GM12878 (cell line): ENCODE results near the gene TBXT. TPM values are rescaled to one million over a fixed set of nuclear protein-coding genes. Genes with fewer than 3 reads are reported as not detected.

Experiments used
- CBX5 ChIP-seq: sonication (generic); IDR thresholded peaks from 2 replicates; pipeline ENCODE4 v1.6.1; 2016; ENCODE audit warnings: low read depth, moderate library complexity, mild to moderate bottlenecking, inconsistent platforms
- CHD1 ChIP-seq: IDR thresholded peaks from 2 replicates; pipeline ENCODE4 v1.6.1; 2012; ENCODE audit warnings: low read depth, low read length, improper control_type of control experiment
- PAX5 ChIP-seq: IDR thresholded peaks from 2 replicates; pipeline ENCODE4 v1.6.1; 2011; ENCODE audit warnings: low read depth, low read length, borderline replicate concordance
- STAT3 ChIP-seq: IDR thresholded peaks from 2 replicates; pipeline ENCODE4 v1.6.1; 2011; ENCODE audit warnings: low read depth, low read length, improper control_type of control experiment
- polyA plus RNA-seq, 11 experiments: library from polyadenylated mRNA; depleted of rRNA in 4 of 11; unstranded in 6 of 11; stranded (reverse) in 5 of 11; fragments of >200 nt; fragmentation: Nextera tagmentation in 4 of 11; fragmentation: Illumina TruSeq in 1 of 11; extraction: Ambion mirVana in 4 of 11; extraction: Trizol in 1 of 11; gene quantifications; 1 replicate in 1 of 11; 2 replicates in 10 of 11; pipeline versions ENCODE4 v1.2.1 to v1.2.3, GENCODE V29; 2011 to 2016; ENCODE audit warnings: inconsistent platforms in 2 of 11, missing spikeins in 2 of 11, low read depth in 1 of 11
- total RNA-seq, 4 experiments: library from RNA; depleted of rRNA in 3 of 4; stranded (reverse); fragments of >200 nt in 3 of 4; fragmentation: Illumina TruSeq in 1 of 4; extraction: Trizol in 1 of 4; gene quantifications; 2 replicates each; pipeline versions ENCODE4 v1.2.1 to v1.2.3, GENCODE V29; 2013 to 2021
- TF ChIP-seq, protein P1 (sequence below): fragments of 450-650 bp; conservative IDR thresholded peaks from 2 replicates; pipeline ENCODE4 v1.6.1; 2017; ENCODE audit warnings: mild to moderate bottlenecking, moderate library complexity
- TF ChIP-seq, protein P2 (sequence below): IDR thresholded peaks from 2 replicates; pipeline ENCODE4 v1.6.1; 2012; ENCODE audit warnings: improper control_type of control experiment, low read depth, low read length; ENCODE audit not compliant: insufficient replicate concordance

Gene TBXT
- total and polyA plus RNA-seq, 10 of the 15 experiments (the other 5 are each of a cell fraction or from before 2014, with no cell fraction given), result 0.06 to 2.5 TPM; not detected in 8

DNA sequence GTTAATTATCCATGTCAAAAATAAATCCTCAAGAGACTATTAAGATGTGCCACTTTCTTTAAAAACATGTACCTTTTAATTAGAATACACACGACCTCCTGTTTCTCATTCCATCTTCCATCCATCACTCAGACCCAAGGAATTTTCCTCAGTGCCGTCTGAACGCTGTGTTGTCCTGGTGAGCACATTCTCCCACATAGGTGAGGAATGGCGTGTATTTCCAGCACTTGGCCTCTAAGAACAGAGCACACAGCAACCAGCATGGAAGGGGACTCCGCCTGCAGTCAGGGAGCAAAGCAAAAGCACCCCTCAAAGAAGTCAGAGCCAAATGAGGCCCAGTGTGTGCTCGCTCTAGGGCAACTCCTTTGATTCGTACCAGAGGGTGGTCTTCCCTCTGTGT lies 45.9 kb downstream of the TBXT start (continued):
- TF ChIP-seq, protein P1, sequence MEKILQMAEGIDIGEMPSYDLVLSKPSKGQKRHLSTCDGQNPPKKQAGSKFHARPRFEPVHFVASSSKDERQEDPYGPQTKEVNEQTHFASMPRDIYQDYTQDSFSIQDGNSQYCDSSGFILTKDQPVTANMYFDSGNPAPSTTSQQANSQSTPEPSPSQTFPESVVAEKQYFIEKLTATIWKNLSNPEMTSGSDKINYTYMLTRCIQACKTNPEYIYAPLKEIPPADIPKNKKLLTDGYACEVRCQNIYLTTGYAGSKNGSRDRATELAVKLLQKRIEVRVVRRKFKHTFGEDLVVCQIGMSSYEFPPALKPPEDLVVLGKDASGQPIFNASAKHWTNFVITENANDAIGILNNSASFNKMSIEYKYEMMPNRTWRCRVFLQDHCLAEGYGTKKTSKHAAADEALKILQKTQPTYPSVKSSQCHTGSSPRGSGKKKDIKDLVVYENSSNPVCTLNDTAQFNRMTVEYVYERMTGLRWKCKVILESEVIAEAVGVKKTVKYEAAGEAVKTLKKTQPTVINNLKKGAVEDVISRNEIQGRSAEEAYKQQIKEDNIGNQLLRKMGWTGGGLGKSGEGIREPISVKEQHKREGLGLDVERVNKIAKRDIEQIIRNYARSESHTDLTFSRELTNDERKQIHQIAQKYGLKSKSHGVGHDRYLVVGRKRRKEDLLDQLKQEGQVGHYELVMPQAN, result no peak
- TF ChIP-seq, protein P2, sequence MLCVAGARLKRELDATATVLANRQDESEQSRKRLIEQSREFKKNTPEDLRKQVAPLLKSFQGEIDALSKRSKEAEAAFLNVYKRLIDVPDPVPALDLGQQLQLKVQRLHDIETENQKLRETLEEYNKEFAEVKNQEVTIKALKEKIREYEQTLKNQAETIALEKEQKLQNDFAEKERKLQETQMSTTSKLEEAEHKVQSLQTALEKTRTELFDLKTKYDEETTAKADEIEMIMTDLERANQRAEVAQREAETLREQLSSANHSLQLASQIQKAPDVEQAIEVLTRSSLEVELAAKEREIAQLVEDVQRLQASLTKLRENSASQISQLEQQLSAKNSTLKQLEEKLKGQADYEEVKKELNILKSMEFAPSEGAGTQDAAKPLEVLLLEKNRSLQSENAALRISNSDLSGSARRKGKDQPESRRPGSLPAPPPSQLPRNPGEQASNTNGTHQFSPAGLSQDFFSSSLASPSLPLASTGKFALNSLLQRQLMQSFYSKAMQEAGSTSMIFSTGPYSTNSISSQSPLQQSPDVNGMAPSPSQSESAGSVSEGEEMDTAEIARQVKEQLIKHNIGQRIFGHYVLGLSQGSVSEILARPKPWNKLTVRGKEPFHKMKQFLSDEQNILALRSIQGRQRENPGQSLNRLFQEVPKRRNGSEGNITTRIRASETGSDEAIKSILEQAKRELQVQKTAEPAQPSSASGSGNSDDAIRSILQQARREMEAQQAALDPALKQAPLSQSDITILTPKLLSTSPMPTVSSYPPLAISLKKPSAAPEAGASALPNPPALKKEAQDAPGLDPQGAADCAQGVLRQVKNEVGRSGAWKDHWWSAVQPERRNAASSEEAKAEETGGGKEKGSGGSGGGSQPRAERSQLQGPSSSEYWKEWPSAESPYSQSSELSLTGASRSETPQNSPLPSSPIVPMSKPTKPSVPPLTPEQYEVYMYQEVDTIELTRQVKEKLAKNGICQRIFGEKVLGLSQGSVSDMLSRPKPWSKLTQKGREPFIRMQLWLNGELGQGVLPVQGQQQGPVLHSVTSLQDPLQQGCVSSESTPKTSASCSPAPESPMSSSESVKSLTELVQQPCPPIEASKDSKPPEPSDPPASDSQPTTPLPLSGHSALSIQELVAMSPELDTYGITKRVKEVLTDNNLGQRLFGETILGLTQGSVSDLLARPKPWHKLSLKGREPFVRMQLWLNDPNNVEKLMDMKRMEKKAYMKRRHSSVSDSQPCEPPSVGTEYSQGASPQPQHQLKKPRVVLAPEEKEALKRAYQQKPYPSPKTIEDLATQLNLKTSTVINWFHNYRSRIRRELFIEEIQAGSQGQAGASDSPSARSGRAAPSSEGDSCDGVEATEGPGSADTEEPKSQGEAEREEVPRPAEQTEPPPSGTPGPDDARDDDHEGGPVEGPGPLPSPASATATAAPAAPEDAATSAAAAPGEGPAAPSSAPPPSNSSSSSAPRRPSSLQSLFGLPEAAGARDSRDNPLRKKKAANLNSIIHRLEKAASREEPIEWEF, result no peak
- TF ChIP-seq CBX5 (no peak), CHD1 (no peak), PAX5 (no peak), STAT3 (no peak)
